HEK293 (cell line): ENCODE measurements around the gene TLL2.

Experiments used
- CTCF ChIA-PET: fragments of 350-600 bp; formaldehyde crosslinking; extraction: SDS; loops from one replicate; lab custom pipeline; 2021; ENCODE audit warnings: antibody characterized with exemption; lab: Yijun Ruan, JAX
- POLR2A ChIA-PET: fragments of 300-600 bp; formaldehyde crosslinking; extraction: SDS; loops from one replicate; lab custom pipeline; 2020; ENCODE audit warnings: antibody characterized with exemption, inconsistent platforms; lab: Yijun Ruan, JAX
- H3K27ac ChIP-seq: fragments of 200-500 bp; sonication (Bioruptor generic); 2 replicates; pipeline ENCODE4 v1.5.1; 2014; ENCODE audit warnings: low read depth, low read length, control low read depth, inconsistent platforms; ENCODE audit errors: extremely low read depth
- H3K36me3 ChIP-seq, 2 experiments: fragments of 200-500 bp in 1 of 2; sonication (Bioruptor generic) in 1 of 2; 1 replicate in 1 of 2; 2 replicates in 1 of 2; pipeline ENCODE4 v1.5.1; 2014 to 2017; ENCODE audit warnings: inconsistent platforms in 2 of 2, low read length in 2 of 2; ENCODE audit not compliant: control insufficient read depth in 2 of 2, insufficient read depth in 1 of 2
- H3K4me1 ChIP-seq: fragments of 200-500 bp; sonication (Bioruptor generic); 2 replicates; pipeline ENCODE4 v1.5.1; 2014; ENCODE audit warnings: mild to moderate bottlenecking, low read length, inconsistent platforms; ENCODE audit not compliant: control insufficient read depth, insufficient read depth
- H3K4me3 ChIP-seq: 2 replicates; pipeline ENCODE4 v1.5.1; 2011; ENCODE audit warnings: low read depth, mild to moderate bottlenecking, control low read depth, low read length, moderate library complexity
- H3K9me3 ChIP-seq: fragments of 200-500 bp; sonication (Bioruptor generic); 2 replicates; pipeline ENCODE4 v1.5.1; 2014; ENCODE audit warnings: low read depth, low read length, inconsistent platforms; ENCODE audit not compliant: control insufficient read depth, insufficient read depth
- GLI2 ChIP-seq: fragments of 450-650 bp; formaldehyde crosslinking; IDR thresholded peaks from 2 replicates; pipeline ENCODE4; 2017; ENCODE audit warnings: missing biosample characterization, missing genetic modification characterization, low read depth, borderline replicate concordance
- OSR2 ChIP-seq: fragments of 450-650 bp; formaldehyde crosslinking; IDR thresholded peaks from 2 replicates; pipeline ENCODE4 v1.5.1; 2016; ENCODE audit warnings: missing biosample characterization, missing genetic modification characterization
- SP7 ChIP-seq: fragments of 450-650 bp; formaldehyde crosslinking; IDR thresholded peaks from 2 replicates; pipeline ENCODE4 v1.5.1; 2016; ENCODE audit warnings: missing biosample characterization, missing genetic modification characterization
- ZNF157 ChIP-seq: fragments of 450-650 bp; formaldehyde crosslinking; IDR thresholded peaks from 2 replicates; pipeline ENCODE4 v1.5.1; 2016; ENCODE audit warnings: missing biosample characterization, missing genetic modification characterization
- ZNF16 ChIP-seq: fragments of 450-650 bp; formaldehyde crosslinking; IDR thresholded peaks from 2 replicates; pipeline ENCODE4 v1.5.1; 2016; ENCODE audit warnings: low read depth, missing biosample characterization, missing genetic modification characterization
- ZNF19 ChIP-seq: fragments of 450-650 bp; formaldehyde crosslinking; IDR thresholded peaks from 2 replicates; pipeline ENCODE4; 2016; ENCODE audit warnings: missing biosample characterization, missing genetic modification characterization, low read depth
- ZNF214 ChIP-seq: fragments of 450-650 bp; formaldehyde crosslinking; IDR thresholded peaks from 2 replicates; pipeline ENCODE4 v1.5.1; 2017; ENCODE audit warnings: missing biosample characterization, mild to moderate bottlenecking, missing genetic modification characterization, borderline replicate concordance
- ZNF221 ChIP-seq: fragments of 450-650 bp; formaldehyde crosslinking; IDR thresholded peaks from 2 replicates; pipeline ENCODE4 v1.5.1; 2017; ENCODE audit warnings: missing biosample characterization, missing genetic modification characterization, borderline replicate concordance
- ZNF223 ChIP-seq: fragments of 450-650 bp; formaldehyde crosslinking; IDR thresholded peaks from 2 replicates; pipeline ENCODE4 v1.5.1; 2016; ENCODE audit warnings: missing biosample characterization, missing genetic modification characterization
- ZNF335 ChIP-seq: fragments of 450-650 bp; formaldehyde crosslinking; conservative IDR thresholded peaks from 2 replicates; pipeline ENCODE4 v1.5.1; 2016; ENCODE audit warnings: missing biosample characterization, missing genetic modification characterization
- ZNF449 ChIP-seq: fragments of 450-650 bp; formaldehyde crosslinking; IDR thresholded peaks from 2 replicates; pipeline ENCODE4 v1.5.1; 2017; ENCODE audit warnings: missing biosample characterization, mild to moderate bottlenecking, missing genetic modification characterization, moderate library complexity
- ZNF501 ChIP-seq: fragments of 450-650 bp; formaldehyde crosslinking; IDR thresholded peaks from 2 replicates; pipeline ENCODE4 v1.5.1; 2016; ENCODE audit warnings: missing biosample characterization, missing genetic modification characterization
- ZNF510 ChIP-seq: fragments of 450-650 bp; formaldehyde crosslinking; IDR thresholded peaks from 2 replicates; pipeline ENCODE4 v1.5.1; 2018; ENCODE audit warnings: mild to moderate bottlenecking, missing genetic modification characterization, missing biosample characterization; ENCODE audit not compliant: insufficient replicate concordance
- ZNF585B ChIP-seq: fragments of 450-650 bp; formaldehyde crosslinking; IDR thresholded peaks from 2 replicates; pipeline ENCODE4 v1.5.1; 2016; ENCODE audit warnings: missing biosample characterization, missing genetic modification characterization
- ZNF600 ChIP-seq: fragments of 450-650 bp; formaldehyde crosslinking; IDR thresholded peaks from 2 replicates; pipeline ENCODE4 v1.5.1; 2016; ENCODE audit warnings: missing biosample characterization, missing genetic modification characterization
- ZNF664 ChIP-seq: fragments of 450-650 bp; formaldehyde crosslinking; IDR thresholded peaks from 2 replicates; pipeline ENCODE4 v1.5.1; 2016; ENCODE audit warnings: missing biosample characterization, missing genetic modification characterization
- ZNF677 ChIP-seq: fragments of 450-650 bp; IDR thresholded peaks from 2 replicates; pipeline ENCODE4 v1.5.0; 2018; ENCODE audit warnings: missing biosample characterization, mild to moderate bottlenecking, missing genetic modification characterization, moderate library complexity
- ZNF701 ChIP-seq: fragments of 450-650 bp; formaldehyde crosslinking; IDR thresholded peaks from 2 replicates; pipeline ENCODE4 v1.5.1; 2016; ENCODE audit warnings: missing biosample characterization, missing genetic modification characterization
- ZNF843 ChIP-seq: fragments of 450-650 bp; formaldehyde crosslinking; IDR thresholded peaks from 2 replicates; pipeline ENCODE4 v1.5.1; 2016; ENCODE audit warnings: missing biosample characterization, missing genetic modification characterization
- ZSCAN16 ChIP-seq: fragments of 450-650 bp; formaldehyde crosslinking; IDR thresholded peaks from 2 replicates; pipeline ENCODE4 v1.5.1; 2016; ENCODE audit warnings: missing biosample characterization, missing genetic modification characterization
- ZSCAN18 ChIP-seq: fragments of 450-650 bp; formaldehyde crosslinking; IDR thresholded peaks from 2 replicates; pipeline ENCODE4 v1.5.1; 2016; ENCODE audit warnings: missing biosample characterization, missing genetic modification characterization
- TF ChIP-seq, protein P1 (sequence below): fragments of 450-650 bp; formaldehyde crosslinking; IDR thresholded peaks from 2 replicates; pipeline ENCODE4 v1.5.1; 2016; ENCODE audit warnings: missing biosample characterization, missing genetic modification characterization
- TF ChIP-seq, protein P2 (sequence below): fragments of 450-650 bp; formaldehyde crosslinking; IDR thresholded peaks from 2 replicates; pipeline ENCODE4 v1.5.1; 2016; ENCODE audit warnings: missing biosample characterization, missing genetic modification characterization
- TF ChIP-seq, protein P3 (sequence below): IDR thresholded peaks from 2 replicates; pipeline ENCODE4 v1.6.1; 2011; ENCODE audit warnings: mild to moderate bottlenecking, low read depth, low read length, borderline replicate concordance
- TF ChIP-seq, protein P4 (sequence below): fragments of 450-650 bp; formaldehyde crosslinking; IDR thresholded peaks from 2 replicates; pipeline ENCODE4 v1.5.1; 2016; ENCODE audit warnings: missing biosample characterization, missing genetic modification characterization, low read depth

TLL2 gene

DNA sequence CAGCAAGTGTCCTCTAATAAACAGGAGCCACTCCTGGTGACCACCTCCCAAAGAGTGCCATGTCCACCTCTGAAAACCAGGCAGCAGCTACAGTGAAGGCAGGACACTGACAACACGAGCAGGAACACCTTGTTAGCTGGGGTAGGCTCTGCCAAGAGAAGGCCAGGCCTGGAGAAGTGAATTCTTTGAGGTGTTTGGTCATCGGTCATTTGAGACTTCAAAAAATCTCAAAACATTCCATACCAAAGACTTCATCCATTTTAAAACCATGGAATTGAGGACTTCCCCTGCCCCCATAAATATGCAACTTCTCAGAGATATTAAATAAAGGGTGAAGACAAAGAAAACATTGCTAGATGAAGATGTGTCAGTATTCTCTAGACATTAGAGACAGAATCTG lies 126.6 kb downstream of the TLL2 start:
- Histone ChIP-seq H3K36me3 (no peaks in the 10 kb centered on the region), H3K9me3 (no peaks in the 10 kb centered on the region), H3K4me3 (no peak overlapping the region), H3K4me1 (no peaks in the 10 kb centered on the region), H3K27ac (no peak overlapping the region)
- TF ChIP-seq, protein P1, sequence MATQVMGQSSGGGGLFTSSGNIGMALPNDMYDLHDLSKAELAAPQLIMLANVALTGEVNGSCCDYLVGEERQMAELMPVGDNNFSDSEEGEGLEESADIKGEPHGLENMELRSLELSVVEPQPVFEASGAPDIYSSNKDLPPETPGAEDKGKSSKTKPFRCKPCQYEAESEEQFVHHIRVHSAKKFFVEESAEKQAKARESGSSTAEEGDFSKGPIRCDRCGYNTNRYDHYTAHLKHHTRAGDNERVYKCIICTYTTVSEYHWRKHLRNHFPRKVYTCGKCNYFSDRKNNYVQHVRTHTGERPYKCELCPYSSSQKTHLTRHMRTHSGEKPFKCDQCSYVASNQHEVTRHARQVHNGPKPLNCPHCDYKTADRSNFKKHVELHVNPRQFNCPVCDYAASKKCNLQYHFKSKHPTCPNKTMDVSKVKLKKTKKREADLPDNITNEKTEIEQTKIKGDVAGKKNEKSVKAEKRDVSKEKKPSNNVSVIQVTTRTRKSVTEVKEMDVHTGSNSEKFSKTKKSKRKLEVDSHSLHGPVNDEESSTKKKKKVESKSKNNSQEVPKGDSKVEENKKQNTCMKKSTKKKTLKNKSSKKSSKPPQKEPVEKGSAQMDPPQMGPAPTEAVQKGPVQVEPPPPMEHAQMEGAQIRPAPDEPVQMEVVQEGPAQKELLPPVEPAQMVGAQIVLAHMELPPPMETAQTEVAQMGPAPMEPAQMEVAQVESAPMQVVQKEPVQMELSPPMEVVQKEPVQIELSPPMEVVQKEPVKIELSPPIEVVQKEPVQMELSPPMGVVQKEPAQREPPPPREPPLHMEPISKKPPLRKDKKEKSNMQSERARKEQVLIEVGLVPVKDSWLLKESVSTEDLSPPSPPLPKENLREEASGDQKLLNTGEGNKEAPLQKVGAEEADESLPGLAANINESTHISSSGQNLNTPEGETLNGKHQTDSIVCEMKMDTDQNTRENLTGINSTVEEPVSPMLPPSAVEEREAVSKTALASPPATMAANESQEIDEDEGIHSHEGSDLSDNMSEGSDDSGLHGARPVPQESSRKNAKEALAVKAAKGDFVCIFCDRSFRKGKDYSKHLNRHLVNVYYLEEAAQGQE (tag by site-specific recombination) = no peak
- TF ChIP-seq ZNF19 (no peak), ZNF664 (no peak), ZNF677 (tag by site-specific recombination) (no peak), ZNF223 (tag by site-specific recombination) (no peak)
- TF ChIP-seq, protein P2, sequence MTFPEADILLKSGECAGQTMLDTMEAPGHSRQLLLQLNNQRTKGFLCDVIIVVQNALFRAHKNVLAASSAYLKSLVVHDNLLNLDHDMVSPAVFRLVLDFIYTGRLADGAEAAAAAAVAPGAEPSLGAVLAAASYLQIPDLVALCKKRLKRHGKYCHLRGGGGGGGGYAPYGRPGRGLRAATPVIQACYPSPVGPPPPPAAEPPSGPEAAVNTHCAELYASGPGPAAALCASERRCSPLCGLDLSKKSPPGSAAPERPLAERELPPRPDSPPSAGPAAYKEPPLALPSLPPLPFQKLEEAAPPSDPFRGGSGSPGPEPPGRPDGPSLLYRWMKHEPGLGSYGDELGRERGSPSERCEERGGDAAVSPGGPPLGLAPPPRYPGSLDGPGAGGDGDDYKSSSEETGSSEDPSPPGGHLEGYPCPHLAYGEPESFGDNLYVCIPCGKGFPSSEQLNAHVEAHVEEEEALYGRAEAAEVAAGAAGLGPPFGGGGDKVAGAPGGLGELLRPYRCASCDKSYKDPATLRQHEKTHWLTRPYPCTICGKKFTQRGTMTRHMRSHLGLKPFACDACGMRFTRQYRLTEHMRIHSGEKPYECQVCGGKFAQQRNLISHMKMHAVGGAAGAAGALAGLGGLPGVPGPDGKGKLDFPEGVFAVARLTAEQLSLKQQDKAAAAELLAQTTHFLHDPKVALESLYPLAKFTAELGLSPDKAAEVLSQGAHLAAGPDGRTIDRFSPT (tag by site-specific recombination) = no peak
- ChIA-PET CTCF (interaction anchor here (0.9 to 2.2 kb wide), 4 partner anchors 9 to 13 kb away, joined by 3 to 6 read pairs (median 4); no protein-coding TSS in a partner anchor), POLR2A (no interaction called here)

GRCh38 chr10:96384506-96384905 lies 129.2 kb downstream of the TLL2 start:
- CTCF ChIA-PET = interaction anchor here (0.7 to 1.3 kb wide), 4 partner anchors 12 to 127 kb away, joined by 3 to 4 read pairs (median 4); no protein-coding TSS in a partner anchor

GRCh38 chr10:96380821-96381220 lies 132.9 kb downstream of the TLL2 start:
- ChIA-PET POLR2A (interaction anchor here (0.7 kb wide), 2 partner anchors 12 to 17 kb away, joined by 3 read pairs; no protein-coding TSS in a partner anchor), CTCF (interaction anchor here (0.7 kb wide), 1 partner anchor 31 kb away, joined by 3 read pairs; no protein-coding TSS in a partner anchor)
- H3K36me3 ChIP-seq = no peaks in the 10 kb centered on the region
- H3K27ac ChIP-seq = no peak overlapping the region
- no peaks in the 10 kb centered on the region for H3K9me3 ChIP-seq
- H3K4me3 ChIP-seq = no peak overlapping the region
- H3K4me1 ChIP-seq = no peaks in the 10 kb centered on the region
- TF ChIP-seq ZSCAN18 (tag by site-specific recombination) (no peak), ZNF510 (tag by site-specific recombination) (no peak), ZNF501 (tag by site-specific recombination) (no peak), OSR2 (tag by site-specific recombination) (no peak), ZNF449 (tag by site-specific recombination) (no peak), ZNF214 (no peak)
- TF ChIP-seq, protein P3, sequence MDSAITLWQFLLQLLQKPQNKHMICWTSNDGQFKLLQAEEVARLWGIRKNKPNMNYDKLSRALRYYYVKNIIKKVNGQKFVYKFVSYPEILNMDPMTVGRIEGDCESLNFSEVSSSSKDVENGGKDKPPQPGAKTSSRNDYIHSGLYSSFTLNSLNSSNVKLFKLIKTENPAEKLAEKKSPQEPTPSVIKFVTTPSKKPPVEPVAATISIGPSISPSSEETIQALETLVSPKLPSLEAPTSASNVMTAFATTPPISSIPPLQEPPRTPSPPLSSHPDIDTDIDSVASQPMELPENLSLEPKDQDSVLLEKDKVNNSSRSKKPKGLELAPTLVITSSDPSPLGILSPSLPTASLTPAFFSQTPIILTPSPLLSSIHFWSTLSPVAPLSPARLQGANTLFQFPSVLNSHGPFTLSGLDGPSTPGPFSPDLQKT = no peak

More at GRCh38 chr10:96384506-96384905, 129.2 kb downstream of the TLL2 start:
- POLR2A ChIA-PET = no interaction called here
- H3K27ac ChIP-seq = no peak overlapping the region
- no peaks in the 10 kb centered on the region for H3K9me3 ChIP-seq
- no peak overlapping the region for H3K4me3 ChIP-seq
- no peaks in the 10 kb centered on the region for H3K4me1 ChIP-seq
- no peak for TF ChIP-seq ZSCAN16 (tag by site-specific recombination)
- no peak for TF ChIP-seq ZNF701 (tag by site-specific recombination)
- no peak for TF ChIP-seq ZNF585B (tag by site-specific recombination)
- TF ChIP-seq GLI2 (tag by site-specific recombination) = no peak
- TF ChIP-seq, protein P4, sequence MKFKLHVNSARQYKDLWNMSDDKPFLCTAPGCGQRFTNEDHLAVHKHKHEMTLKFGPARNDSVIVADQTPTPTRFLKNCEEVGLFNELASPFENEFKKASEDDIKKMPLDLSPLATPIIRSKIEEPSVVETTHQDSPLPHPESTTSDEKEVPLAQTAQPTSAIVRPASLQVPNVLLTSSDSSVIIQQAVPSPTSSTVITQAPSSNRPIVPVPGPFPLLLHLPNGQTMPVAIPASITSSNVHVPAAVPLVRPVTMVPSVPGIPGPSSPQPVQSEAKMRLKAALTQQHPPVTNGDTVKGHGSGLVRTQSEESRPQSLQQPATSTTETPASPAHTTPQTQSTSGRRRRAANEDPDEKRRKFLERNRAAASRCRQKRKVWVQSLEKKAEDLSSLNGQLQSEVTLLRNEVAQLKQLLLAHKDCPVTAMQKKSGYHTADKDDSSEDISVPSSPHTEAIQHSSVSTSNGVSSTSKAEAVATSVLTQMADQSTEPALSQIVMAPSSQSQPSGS (tag by site-specific recombination) = no peak
- no peak for TF ChIP-seq ZNF335 (tag by site-specific recombination)
- no peak for TF ChIP-seq ZNF157 (tag by site-specific recombination)
- no peak for TF ChIP-seq ZNF600 (tag by site-specific recombination)
- no peak for TF ChIP-seq ZNF843
- TF ChIP-seq ZNF16 = no peak
- TF ChIP-seq ZNF221 (tag by site-specific recombination) = no peak
- TF ChIP-seq SP7 (tag by site-specific recombination) = no peak
- H3K36me3 ChIP-seq = no peaks in the 10 kb centered on the region
